NK-92 (cell line): ENCODE measurements around the gene GPS2.

Source experiments
- DNase-seq: peaks from one replicate; lab custom pipeline; 2025; ENCODE audit not compliant: unreplicated experiment; lab: John Stamatoyannopoulos, UW

Gene GPS2, protein sequence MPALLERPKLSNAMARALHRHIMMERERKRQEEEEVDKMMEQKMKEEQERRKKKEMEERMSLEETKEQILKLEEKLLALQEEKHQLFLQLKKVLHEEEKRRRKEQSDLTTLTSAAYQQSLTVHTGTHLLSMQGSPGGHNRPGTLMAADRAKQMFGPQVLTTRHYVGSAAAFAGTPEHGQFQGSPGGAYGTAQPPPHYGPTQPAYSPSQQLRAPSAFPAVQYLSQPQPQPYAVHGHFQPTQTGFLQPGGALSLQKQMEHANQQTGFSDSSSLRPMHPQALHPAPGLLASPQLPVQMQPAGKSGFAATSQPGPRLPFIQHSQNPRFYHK

DNA sequence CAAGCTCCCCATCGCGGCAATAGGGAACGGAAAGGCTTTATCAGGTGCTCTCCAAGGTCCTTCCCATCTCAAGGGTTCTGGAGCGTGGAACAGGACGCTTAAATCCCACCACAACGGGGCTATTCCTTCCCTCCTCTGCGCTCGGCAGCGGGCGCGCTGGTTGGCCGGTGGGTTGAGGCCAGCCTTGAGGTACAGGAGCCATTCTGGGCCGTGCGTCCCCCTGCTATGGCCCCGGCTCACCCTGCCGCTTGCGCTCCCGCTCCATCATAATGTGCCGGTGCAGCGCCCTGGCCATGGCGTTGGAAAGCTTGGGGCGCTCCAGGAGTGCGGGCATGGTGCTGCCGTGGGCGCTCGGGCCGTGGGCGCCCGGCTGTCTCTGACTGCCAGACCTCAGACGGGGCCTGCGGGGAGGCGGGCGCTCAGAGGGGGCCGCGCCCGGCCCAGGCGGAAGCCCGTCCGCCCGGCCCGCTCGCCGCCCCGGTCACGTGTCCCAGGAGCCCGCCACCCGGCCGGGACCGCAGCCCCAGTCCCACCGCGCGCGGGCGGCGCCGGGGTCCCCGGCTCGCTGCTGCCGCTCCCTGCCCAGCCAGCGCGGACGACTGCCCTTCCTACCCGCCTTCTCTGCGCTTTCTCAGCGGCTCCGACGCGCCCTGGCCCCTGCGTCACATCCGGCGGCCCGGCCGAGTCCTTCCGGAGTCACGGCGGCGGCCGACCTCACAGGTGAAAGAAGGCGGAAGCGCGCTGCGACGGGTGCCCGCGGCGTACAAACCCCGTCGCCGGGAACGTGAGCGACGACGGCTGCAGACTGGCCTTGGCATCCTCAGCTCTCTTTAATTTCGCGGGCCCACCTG is at the start of gene GPS2:
TSS of gene GPS2 (minus strand) at position 642 of the 851 bp plus-strand sequence. CDS start at position 334, 308 bp downstream.
- peak; percentile 51 for DNase-seq

DNA sequence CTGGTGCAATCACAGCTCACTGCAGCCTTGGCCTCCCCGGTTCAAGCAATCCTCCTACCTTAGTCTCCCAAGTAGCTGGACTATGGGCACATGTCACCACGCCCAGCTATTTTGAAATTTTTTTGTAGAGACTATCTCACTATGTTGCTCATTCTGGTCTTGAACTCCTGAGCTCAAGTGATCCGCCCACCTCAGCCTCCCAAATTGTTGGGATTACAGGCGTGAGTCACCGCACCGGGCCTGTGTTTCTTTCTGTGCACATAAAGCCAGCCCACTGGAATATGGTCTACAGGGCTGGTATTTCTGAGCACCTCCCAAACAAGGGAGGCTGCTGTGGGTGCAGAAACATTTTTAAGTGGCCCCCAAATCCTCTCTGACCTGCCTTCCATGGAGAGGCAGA is 48.2 kb upstream of the GPS2 start:
- DNase-seq = no peak

- DNase-seq = no peak
These were observed 46.7 kb upstream of the GPS2 start for GRCh38 chr17:7361906-7362305.

DNA sequence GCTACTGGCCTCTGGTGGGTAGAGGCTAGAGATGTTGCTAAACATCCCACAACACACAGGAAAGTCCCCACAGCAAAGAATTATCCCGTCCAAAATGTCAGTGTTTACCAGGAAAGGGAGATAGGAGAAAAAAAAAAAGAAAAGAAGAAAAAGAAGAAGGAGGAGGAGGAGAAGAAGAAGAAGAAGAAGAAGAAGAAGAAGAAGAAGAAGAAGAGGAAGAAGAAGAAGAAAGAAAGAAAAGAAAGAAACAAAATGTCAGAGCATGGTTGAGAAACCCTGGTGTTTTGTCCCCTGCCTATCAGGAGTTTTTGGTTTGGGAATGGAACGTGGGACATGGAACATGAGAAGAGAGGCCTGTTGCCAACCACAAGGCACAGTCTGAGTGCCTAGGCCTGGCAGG is 42.2 kb upstream of the GPS2 start:
- DNase-seq = no peak

- DNase-seq = no peak
These were observed 41.6 kb upstream of the GPS2 start for GRCh38 chr17:7356756-7357155.

DNA sequence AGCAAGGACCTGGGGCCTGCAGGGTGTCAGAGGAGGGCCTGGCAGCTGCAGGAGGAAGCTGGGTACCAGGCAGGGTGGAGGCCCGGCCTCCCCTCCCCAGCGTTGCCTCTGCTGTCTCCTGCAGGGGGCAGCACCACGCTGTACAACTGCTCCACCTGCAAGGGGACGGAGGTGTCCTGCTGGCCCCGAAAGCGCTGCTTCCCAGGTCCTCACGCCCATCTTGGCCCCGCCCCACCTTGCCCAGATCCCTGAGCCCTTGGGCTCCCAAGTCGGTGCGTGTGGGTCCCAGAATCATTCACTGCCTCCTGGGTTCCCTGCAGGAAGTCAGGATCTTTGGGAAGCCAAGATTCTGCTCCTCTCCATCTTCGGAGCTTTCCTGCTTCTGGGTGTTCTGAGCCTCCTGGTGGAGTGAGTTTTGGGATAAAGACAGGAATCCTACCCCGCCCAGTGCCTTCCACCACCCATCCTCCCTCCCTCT is 41.0 kb upstream of the GPS2 start:
- no peak for DNase-seq

GRCh38 chr17:7355573-7355972 is 40.4 kb upstream of the GPS2 start:
- DNase-seq = no peak

GRCh38 chr17:7355053-7355452 is 39.9 kb upstream of the GPS2 start, which contains the start of gene TMEM95:
Gene TMEM95 (plus strand): TSS chr17:7355156. CDS start chr17:7355205, 49 bp downstream.
- DNase-seq = no peak

- no peak for DNase-seq
These were observed 39.2 kb upstream of the GPS2 start for GRCh38 chr17:7354262-7354843.

DNA sequence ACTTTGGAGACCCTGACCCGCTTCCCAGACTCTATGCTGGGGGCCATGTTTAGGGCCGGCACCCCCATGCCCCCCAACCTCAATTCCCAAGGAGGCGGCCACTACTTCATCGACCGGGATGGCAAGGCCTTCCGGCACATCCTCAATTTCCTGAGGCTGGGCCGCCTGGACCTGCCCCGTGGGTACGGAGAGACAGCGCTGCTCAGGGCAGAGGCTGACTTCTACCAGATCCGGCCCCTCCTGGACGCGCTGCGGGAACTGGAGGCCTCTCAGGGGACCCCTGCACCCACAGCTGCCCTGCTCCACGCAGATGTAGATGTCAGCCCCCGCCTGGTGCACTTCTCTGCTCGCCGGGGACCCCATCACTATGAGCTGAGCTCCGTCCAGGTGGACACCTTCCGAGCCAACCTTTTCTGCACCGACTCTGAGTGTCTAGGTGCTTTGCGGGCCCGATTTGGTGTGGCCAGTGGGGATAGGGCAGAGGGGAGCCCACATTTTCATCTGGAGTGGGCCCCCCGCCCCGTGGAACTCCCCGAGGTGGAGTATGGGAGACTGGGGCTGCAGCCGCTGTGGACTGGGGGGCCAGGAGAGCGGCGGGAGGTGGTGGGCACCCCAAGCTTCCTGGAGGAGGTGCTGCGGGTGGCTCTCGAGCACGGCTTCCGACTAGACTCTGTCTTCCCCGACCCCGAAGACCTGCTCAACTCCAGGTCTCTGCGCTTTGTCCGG is 37.9 kb upstream of the GPS2 start:
- no peak for DNase-seq

DNA sequence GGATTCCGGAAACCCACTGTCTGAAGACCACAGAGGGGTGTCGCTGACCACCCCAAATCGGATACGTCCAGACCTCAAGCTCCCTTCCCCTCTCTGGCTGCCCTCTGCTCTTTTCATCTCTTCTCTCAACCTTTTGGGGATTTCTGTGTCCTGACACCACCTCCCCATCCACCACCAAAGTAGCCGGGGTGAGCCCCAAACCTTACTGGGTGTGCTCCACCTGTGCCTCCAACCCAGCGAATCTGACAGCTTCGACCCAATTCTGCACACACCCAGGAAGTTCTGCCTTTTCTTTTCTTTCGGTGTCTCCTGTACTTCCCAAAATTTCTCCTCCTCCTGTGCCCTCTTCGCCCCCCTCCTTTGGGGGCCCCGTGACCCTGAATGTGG is 37.3 kb upstream of the GPS2 start:
- DNase-seq = no peak

GRCh38 chr17:7351665-7352502 is 36.7 kb upstream of the GPS2 start, which contains the start of gene KCTD11:
Gene KCTD11 (plus strand): TSS chr17:7352162.
- DNase-seq = no peak

GRCh38 chr17:7348478-7349242 is 33.5 kb upstream of the GPS2 start:
- no peak for DNase-seq

GRCh38 chr17:7347630-7348477 is 32.7 kb upstream of the GPS2 start:
- no peak for DNase-seq

- no peak for DNase-seq
These were observed 31.8 kb upstream of the GPS2 start for GRCh38 chr17:7346761-7347614.

GRCh38 chr17:7343250-7343649 is 28.1 kb upstream of the GPS2 start:
- DNase-seq = no peak

DNA sequence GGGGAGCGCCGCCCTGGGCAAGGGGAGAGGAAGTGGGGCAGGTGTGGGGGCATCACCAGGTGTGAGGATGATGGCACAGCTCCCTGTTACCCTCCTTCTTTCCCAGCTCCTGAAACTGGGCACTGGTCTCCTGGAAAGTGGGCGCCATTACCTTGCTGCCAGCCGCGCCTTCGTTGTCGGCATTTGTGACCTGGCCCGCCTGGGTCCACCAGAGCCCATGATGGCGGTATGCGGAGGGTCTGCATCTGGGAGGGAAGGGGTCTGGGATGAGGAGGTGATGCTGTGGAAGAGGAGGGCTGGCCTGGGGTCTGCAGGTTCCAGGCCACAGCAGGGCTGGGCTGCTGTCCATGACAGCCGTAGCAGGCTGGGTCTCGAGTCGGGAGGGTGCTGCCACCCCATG is 26.7 kb upstream of the GPS2 start:
- DNase-seq = no peak
